ENCODE results near the gene MAPK1.

- TF ChIP-seq POLR2AphosphoS5 (IDR thresholded peaks at IDR 0.05) = no peak
- TF ChIP-seq CTCF (IDR thresholded peaks at IDR 0.05) = no peak
- no peak for TF ChIP-seq POLR2A (IDR thresholded peaks at IDR 0.05; ENCODE audit: low read depth)
These were observed 101.4 kb downstream of the MAPK1 start for GRCh38 chr22:21765909-21766529.

All from esophagus muscularis mucosa (tissue), 3 donors.